Measurements from ENCODE around the gene TM9SF1.
A peak's percentile ranks its signal among the peaks of the same experiment; 100 is the strongest.
"Not testable (repeated sequence)": the region's sequence is repeated elsewhere in the genome, so short reads cannot be mapped to it uniquely, and the experiment has no call there.

Gene TM9SF1

DNA sequence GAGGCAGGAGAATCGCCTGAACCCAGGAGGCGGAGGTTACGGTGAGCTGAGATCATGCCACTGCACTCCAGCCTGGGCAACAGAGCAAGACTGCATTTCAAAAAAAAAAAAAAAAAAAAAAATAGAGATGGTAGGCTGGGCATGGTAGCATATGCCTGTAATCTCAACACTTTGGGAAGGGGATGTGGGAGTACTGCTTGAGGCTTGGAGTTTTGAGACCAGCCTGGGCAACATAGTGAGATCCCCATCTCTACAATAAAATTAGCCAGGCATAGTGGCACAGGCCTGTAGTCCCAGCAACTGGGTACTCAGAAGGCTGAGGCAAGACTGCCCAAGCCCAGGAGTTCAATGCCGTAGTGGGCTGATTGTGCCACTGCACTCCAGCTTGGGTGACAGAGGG is 27.7 kb upstream of the TM9SF1 start:
- not testable (repeated sequence) for DNase-seq

GRCh38 chr14:24219521-24219920 is 24.3 kb upstream of the TM9SF1 start:
- DNase-seq = no peak

GRCh38 chr14:24219080-24219479 is 23.8 kb upstream of the TM9SF1 start:
- DNase-seq = no peak

DNA sequence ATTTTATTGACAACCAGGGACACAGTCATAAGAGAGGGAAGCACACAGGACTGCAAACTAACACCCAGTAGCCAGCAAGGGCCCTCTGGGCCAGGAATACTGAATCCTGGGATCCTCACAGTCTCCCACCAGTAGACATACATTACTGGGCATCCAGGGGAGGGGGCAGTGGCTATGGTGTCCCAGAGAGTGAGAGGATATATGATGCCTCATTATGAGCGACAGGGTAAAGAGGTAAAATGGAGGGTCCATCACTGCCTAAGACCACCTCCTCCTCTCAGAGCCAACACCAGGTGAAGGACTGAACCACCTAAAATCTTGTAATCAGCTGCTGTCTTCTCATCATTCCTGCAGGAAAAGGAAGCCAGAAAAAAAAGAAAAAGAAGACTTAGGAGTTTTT is 21.6 kb upstream of the TM9SF1 start:
- not testable (repeated sequence) for DNase-seq

- no peak for DNase-seq
These were observed 21.1 kb upstream of the TM9SF1 start for GRCh38 chr14:24216345-24216699.

DNA sequence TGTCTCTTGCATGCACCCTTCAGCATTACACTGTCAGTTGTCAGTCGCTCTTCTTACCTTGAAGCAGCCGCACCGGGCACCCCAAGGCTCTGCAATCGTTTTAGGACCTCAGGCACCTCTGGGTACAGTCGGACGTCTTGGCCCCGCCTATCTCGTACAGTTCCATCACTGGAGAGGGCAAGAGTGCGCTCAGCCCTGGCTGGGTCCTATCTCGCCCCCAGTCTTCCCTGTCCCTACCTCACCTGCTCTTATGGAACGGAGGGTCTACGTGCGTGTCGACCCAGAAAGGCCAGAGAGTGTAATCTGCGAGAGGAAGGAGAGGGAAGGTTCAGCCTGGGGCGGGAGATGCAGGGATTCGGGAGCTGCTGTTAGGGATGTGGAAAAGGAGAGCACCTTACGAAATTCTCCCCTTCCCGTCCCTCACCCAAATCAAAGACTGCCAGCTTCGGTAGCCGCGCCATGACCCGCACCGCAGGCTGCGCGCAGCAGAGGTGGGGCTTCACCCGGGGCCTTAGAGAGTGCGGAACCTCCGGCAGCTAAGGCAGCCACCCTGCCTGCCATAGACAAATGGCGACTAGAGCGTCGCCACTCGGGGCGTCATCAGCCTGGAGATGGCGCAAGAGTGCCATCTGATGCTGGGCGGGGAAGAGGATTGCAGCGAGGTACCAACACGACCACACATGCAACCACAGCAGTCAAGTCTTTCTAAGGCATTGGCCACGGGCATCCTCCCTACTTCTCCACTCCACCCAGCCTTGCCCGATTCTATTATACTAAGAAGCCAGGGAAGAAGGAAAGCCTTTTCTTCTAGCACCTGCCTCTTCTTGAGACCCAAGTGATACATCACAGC is 20.5 kb upstream of the TM9SF1 start, which contains the start of gene MDP1:
Gene MDP1 (minus strand): TSS at position 572 of the 850 bp plus-strand sequence. CDS start 111 bp downstream, at position 461.
- peak; percentile 82 for DNase-seq

DNA sequence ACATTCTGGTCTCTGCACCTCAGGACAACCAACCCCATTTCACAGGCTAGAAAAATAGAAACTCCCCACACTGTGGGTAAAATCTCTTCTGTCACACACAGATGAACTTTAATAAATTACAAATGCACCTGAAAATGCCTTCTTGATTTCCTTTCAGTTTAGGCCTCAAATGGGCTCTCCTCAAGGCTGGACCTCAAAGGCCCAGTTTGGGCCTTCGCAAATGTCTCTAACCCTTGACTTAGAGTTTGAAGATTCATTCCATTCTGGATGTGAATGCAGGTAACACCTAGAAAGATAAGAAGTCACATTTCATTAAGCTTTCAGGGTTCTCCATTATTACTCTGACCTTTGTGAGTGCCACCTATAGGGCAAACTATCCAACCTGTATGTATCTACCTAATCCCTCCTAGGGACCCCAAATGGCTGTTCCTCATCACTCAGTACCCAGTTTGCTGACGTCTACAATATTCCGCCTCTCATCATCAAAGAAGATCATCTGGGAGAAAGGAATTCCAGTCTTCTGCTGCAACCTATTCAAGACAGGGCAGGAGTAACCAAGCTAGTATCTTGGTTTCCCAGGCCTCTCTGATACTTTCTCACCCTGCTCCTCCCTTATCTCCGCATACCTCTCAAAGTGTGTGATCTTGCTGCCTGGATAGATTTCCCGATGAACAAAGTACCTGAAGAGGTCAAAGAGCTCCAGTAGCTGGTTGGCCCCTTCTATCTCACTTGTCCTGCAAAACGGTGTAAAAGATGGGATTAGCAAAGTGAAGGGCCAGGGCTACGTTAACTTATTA is 18.8 kb upstream of the TM9SF1 start:
- no peak for DNase-seq

- DNase-seq = peak; percentile 96
These were observed 18.0 kb upstream of the TM9SF1 start, which contains the start of gene CHMP4A for GRCh38 chr14:24212924-24213865. CHMP4A (minus strand) TSS chr14:24213488; CDS start chr14:24213439, 49 bp downstream.

GRCh38 chr14:24211311-24211710 is 16.1 kb upstream of the TM9SF1 start:
- no peak for DNase-seq

DNA sequence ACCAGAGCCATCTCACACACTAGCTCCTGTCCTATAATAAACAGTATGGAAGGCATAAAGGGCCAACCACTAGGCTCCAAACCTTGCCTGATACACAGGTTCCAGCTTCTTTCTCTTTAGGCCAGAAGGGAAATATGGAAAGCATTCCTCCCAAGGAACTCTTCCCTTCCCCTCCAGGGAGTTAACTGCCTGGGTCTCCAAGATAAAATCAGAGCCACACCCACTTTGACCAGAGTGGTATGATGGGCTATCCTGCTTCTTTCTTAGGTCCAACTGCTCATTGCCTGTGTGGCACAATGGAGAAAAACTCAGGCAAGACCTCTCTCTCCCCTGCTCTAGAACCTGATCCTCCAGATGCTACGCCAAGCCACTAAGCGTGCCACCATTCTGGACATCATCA is 12.4 kb upstream of the TM9SF1 start:
- no peak for DNase-seq

GRCh38 chr14:24207104-24207551 is 11.9 kb upstream of the TM9SF1 start:
- no peak for DNase-seq

DNA sequence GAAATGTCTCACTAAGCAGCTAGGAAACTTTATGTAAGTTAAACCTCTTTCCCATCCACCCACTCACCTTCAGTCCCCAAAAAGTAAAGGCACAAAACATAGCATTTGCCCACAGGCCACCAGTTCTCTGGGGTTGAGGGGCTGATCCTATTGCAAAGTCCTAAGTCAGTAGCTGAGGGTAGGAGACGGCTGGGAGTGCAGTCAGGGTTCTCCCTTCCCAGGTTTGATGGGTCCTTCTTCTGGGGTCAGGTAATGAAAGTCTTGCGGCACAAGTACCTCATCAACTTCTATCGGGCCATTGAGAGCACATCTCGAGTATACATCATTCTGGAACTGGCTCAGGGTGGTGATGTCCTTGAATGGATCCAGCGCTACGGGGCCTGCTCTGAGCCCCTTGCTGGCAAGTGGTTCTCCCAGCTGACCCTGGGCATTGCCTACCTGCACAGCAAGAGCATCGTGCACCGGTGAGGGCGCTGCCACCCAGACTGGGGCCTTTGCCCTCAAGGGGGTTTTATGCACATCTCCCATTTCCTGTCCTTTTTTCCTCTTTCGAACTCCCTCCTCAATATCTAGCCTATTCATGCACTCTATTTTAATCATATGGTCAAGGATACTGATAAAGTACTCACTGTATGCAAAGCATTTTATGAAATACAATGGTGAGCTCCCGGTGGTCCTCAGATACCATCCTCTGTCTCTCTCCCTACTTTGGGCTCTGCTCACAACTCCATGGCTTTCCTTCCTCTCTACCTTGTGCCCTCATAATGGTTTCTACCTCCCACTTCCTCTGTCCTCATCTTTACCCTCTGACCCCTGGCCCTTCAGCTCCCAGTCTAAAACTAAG is 11.2 kb upstream of the TM9SF1 start:
- no peak for DNase-seq

DNA sequence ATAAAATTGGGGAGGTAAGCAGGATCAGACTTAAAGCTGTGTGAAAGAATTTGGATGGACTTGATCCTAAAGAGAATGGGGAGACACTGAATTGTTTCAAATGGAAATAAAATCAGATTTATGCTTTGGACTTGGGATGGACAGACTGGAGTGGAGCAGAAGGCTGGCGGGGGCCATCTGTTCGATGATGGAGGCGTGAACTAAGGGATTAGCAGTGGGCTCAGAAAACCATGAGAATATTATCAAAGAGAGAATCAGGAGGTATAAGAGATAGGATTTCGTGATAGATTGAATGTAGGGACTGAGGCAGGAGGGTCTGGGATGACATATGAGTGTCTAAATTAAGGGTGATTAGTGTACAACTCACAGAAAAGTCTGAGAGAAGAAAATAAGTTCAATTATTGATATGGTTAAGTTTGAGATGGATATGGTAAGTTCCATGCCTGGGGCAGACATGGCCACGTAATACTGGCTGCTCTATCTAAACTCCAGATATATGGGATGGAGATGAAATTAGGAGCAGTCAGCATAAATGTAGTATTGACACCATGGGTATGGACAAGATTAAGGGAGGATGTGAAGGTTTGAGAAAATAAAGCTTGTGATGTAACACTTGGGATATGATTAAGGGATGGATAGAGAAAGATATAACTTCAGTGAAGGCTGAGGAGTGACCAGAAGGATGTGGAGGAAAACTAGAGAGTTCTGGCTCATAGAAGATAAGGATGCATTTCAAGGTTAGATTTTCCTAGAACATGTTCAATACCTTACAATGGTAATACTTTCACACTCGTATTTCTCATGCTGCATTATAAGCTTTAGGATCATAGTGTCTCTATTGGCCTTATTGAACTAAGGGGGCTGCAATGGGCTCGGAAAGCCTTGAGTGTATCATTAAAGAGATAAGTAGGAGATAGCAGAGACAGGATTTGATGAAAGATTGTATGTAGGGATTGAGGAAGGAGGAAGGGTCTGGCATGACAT is 9.2 kb upstream of the TM9SF1 start:
- no peak for DNase-seq

- not testable (repeated sequence) for DNase-seq
These were observed 8.1 kb upstream of the TM9SF1 start for GRCh38 chr14:24203249-24203886.

GRCh38 chr14:24202538-24202937 is 7.3 kb upstream of the TM9SF1 start:
- DNase-seq = not testable (repeated sequence)

- no peak for DNase-seq
These were observed 3.7 kb upstream of the TM9SF1 start for GRCh38 chr14:24198814-24199524.

DNA sequence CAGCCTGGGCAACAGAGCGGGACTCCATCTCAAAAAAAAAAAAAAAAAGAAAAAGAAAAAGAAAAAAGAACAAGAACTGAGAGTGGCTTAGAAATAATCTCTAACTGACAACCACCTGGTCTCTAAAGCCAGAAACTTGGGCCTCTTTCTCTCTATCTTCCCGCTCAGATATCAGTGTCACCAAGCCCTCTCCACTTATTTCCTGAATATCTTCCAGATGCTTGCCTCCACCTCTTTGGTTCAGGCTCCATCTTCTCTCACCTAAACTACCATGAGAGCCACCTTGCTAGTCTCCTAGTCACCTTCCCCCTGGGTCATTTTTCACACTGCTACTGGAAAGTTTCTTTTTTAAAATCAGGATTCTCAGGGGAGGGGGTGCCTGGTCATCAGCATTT is 1.8 kb upstream of the TM9SF1 start:
- no peak for DNase-seq

GRCh38 chr14:24196071-24197055 is 1.1 kb upstream of the TM9SF1 start:
- DNase-seq = no peak

All from NK-92 treated with Interleukin-12 subunit alpha and Interleukin-12 subunit beta, amount 100 ng/mL, for 24 hours (cell line).